ENCODE data around the gene GK.
A peak's percentile ranks its signal among the peaks of the same experiment; 100 is the strongest.

Gene GK

GRCh38 chrX:30680618-30681017, 27.4 kb downstream of the GK start:
- Histone ChIP-seq H3K4me3 (ENCODE audit: low read length) (no peak overlapping the region), H3K9me3 (replicated peaks; ENCODE audit: insufficient read depth, low read length) (no peaks in the 10 kb centered on the region), H3F3A (ENCODE audit: insufficient read depth, low read length) (no peaks in the 10 kb centered on the region), H2AFZ (ENCODE audit: low read length) (no peak overlapping the region), H3K79me2 (ENCODE audit: low read length) (no peaks in the 10 kb centered on the region), H3K36me3 (replicated peaks; ENCODE audit: insufficient read depth, low read length) (no peaks in the 10 kb centered on the region), H3K4me2 (ENCODE audit: low read depth, low read length) (no peak overlapping the region), H3K9ac (ENCODE audit: low read length) (no peak overlapping the region), H4K20me1 (ENCODE audit: insufficient read depth, low read length) (no peaks in the 10 kb centered on the region), H3K27ac (ENCODE audit: low read length) (no peak overlapping the region), H3K4me1 (ENCODE audit: low read length) (no peaks in the 10 kb centered on the region), H3K27me3 (replicated peaks; ENCODE audit: insufficient read depth, low read length) (no peaks in the 10 kb centered on the region), H3K9me2 (replicated peaks; ENCODE audit: insufficient read depth, low read length) (no peaks in the 10 kb centered on the region)
- TF ChIP-seq EZH2phosphoT487 (IDR thresholded peaks at IDR 0.05; ENCODE audit: low read length) (no peak), CTCF (IDR thresholded peaks at IDR 0.05; ENCODE audit: low read length) (no peak), EZH2 (optimal IDR thresholded peaks at IDR 0.05; ENCODE audit: low read depth, low read length) (no peak)
- no peak for DNase-seq

- TF ChIP-seq CTCF (IDR thresholded peaks at IDR 0.05; ENCODE audit: low read length) (no peak), EZH2 (optimal IDR thresholded peaks at IDR 0.05; ENCODE audit: low read depth, low read length) (no peak), EZH2phosphoT487 (IDR thresholded peaks at IDR 0.05; ENCODE audit: low read length) (no peak)
- Histone ChIP-seq H3K36me3 (replicated peaks; ENCODE audit: insufficient read depth, low read length) (no peaks in the 10 kb centered on the region), H2AFZ (ENCODE audit: low read length) (no peak overlapping the region), H3K79me2 (ENCODE audit: low read length) (no peaks in the 10 kb centered on the region), H3K4me2 (ENCODE audit: low read depth, low read length) (no peak overlapping the region), H3K9me2 (replicated peaks; ENCODE audit: insufficient read depth, low read length) (no peaks in the 10 kb centered on the region), H3K9me3 (replicated peaks; ENCODE audit: insufficient read depth, low read length) (no peaks in the 10 kb centered on the region), H3K9ac (ENCODE audit: low read length) (no peak overlapping the region), H4K20me1 (ENCODE audit: insufficient read depth, low read length) (no peaks in the 10 kb centered on the region), H3K27me3 (replicated peaks; ENCODE audit: insufficient read depth, low read length) (no peaks in the 10 kb centered on the region), H3K4me3 (ENCODE audit: low read length) (no peak overlapping the region), H3F3A (ENCODE audit: insufficient read depth, low read length) (no peaks in the 10 kb centered on the region), H3K27ac (ENCODE audit: low read length) (no peak overlapping the region), H3K4me1 (ENCODE audit: low read length) (peaks cover 14% of the 10 kb centered on the region)
- DNase-seq: no peak
Observed at GRCh38 chrX:30688641-30689040, 35.4 kb downstream of the GK start.

- TF ChIP-seq EZH2phosphoT487 (IDR thresholded peaks at IDR 0.05; ENCODE audit: low read length) (no peak), CTCF (IDR thresholded peaks at IDR 0.05; ENCODE audit: low read length) (no peak), EZH2 (optimal IDR thresholded peaks at IDR 0.05; ENCODE audit: low read depth, low read length) (no peak)
Observed at GRCh38 chrX:30689116-30689515, 35.9 kb downstream of the GK start.

More at GRCh38 chrX:30689116-30689515, 35.9 kb downstream of the GK start:
- no peaks in the 10 kb centered on the region for H3K9me2 ChIP-seq (replicated peaks; ENCODE audit: insufficient read depth, low read length)
- H3K27me3 ChIP-seq (replicated peaks; ENCODE audit: insufficient read depth, low read length): no peaks in the 10 kb centered on the region
- no peaks in the 10 kb centered on the region for H4K20me1 ChIP-seq (ENCODE audit: insufficient read depth, low read length)
- H3F3A ChIP-seq (ENCODE audit: insufficient read depth, low read length): no peaks in the 10 kb centered on the region
- no peak for DNase-seq
- no peak overlapping the region for H3K4me3 ChIP-seq (ENCODE audit: low read length)
- no peak overlapping the region for H3K9ac ChIP-seq (ENCODE audit: low read length)
- H3K27ac ChIP-seq (ENCODE audit: low read length): no peak overlapping the region
- H3K4me1 ChIP-seq (ENCODE audit: low read length): peaks cover 14% of the 10 kb centered on the region
- no peaks in the 10 kb centered on the region for H3K9me3 ChIP-seq (replicated peaks; ENCODE audit: insufficient read depth, low read length)
- H3K4me2 ChIP-seq (ENCODE audit: low read depth, low read length): 0 out of 2 replicates have a peak overlapping the region, but pooled peaks have one; percentile 6
- no peaks in the 10 kb centered on the region for H3K79me2 ChIP-seq (ENCODE audit: low read length)
- H2AFZ ChIP-seq (ENCODE audit: low read length): no peak overlapping the region
- no peaks in the 10 kb centered on the region for H3K36me3 ChIP-seq (replicated peaks; ENCODE audit: insufficient read depth, low read length)
